Gastrocnemius medialis (tissue), 4 donors: ENCODE measurements around the gene DNMT1. TPM values are rescaled to one million over a fixed set of nuclear protein-coding genes. Genes with fewer than 3 reads are reported as not detected.
"Not testable (repeated sequence)": the region's sequence is repeated elsewhere in the genome, so short reads cannot be mapped to it uniquely, and the experiment has no call there.

Experiments used
- ATAC-seq, 2 donors: fragments of 150-250 bp; one replicate each; pipeline ENCODE4 v1.9.1; 2016
- DNase-seq, 2 donors: peaks; one replicate each; pipeline ENCODE4 v3.0.0-alpha.2; 2019
- H3K27ac ChIP-seq, 4 donors: fragments of 200-600 bp; sonication (generic); 1 replicate in 1 of 4; 2 replicates in 3 of 4; pipeline ENCODE4 v1.5.1; 2016 to 2018; ENCODE audit warnings: mild to moderate bottlenecking in 2 of 4, moderate library complexity in 1 of 4
- H3K27me3 ChIP-seq, 3 donors: fragments of 200-600 bp; sonication (generic) in 2 of 3; 1 replicate in 1 of 3; 2 replicates in 2 of 3; pipeline versions ENCODE4 v1.5.1 to v1.6.0; 2016 to 2019; ENCODE audit warnings: mild to moderate bottlenecking in 1 of 3, moderate library complexity in 1 of 3
- H3K36me3 ChIP-seq, 2 donors: fragments of 200-600 bp; sonication (generic) in 1 of 2; one replicate each; pipeline ENCODE4 v1.5.1; 2017 to 2018
- H3K4me1 ChIP-seq, 2 donors: fragments of 200-600 bp; sonication (generic) in 1 of 2; one replicate each; pipeline ENCODE4 v1.5.1; 2016 to 2017; ENCODE audit warnings: mild to moderate bottlenecking in 2 of 2
- H3K4me3 ChIP-seq, 4 donors: fragments of 200-600 bp; sonication (generic) in 3 of 4; 1 replicate in 1 of 4; 2 replicates in 3 of 4; pipeline ENCODE4 v1.5.1; 2016 to 2019; ENCODE audit warnings: mild to moderate bottlenecking in 2 of 4
- H3K9me3 ChIP-seq, 3 donors: fragments of 200-600 bp; sonication (generic) in 2 of 3; 1 replicate in 1 of 3; 2 replicates in 2 of 3; pipeline ENCODE4 v1.5.1; 2016 to 2019
- CTCF ChIP-seq, 5 experiments: fragments of 450-650 bp in 3 of 5; fragments of 200-600 bp in 2 of 5; sonication (generic) in 2 of 5; IDR thresholded peaks in 4 of 5; conservative IDR thresholded peaks in 1 of 5; 1 replicate in 4 of 5; 2 replicates in 1 of 5; pipeline ENCODE4 v1.5.1; 2016 to 2019; ENCODE audit warnings: antibody characterized with exemption in 5 of 5, mild to moderate bottlenecking in 3 of 5, moderate library complexity in 3 of 5
- POLR2A ChIP-seq, 2 donors: fragments of 450-650 bp; IDR thresholded peaks; one replicate each; pipeline ENCODE4 v1.6.1; 2017; ENCODE audit warnings: antibody characterized with exemption in 2 of 2, mild to moderate bottlenecking in 2 of 2, moderate library complexity in 2 of 2
- in situ Hi-C, 4 donors: fragments of 200-750 bp; cut with MboI; loops; one replicate each; pipeline versions ENCODE4 v1.15.0 to v1.8.0; 2017; ENCODE audit warnings: low sequenced_read_pairs in 4 of 4
- intact Hi-C: fragments of 100-400 bp; cut with DNase I; formaldehyde crosslinking; loops from one replicate; pipeline ENCODE4 v1.15.1; 2023; ENCODE audit warnings: low total_unique reads
- total RNA-seq, 4 donors: library from RNA; depleted of rRNA; stranded (reverse); fragments of >200 nt; gene quantifications; one replicate each; pipeline versions ENCODE4 v1.1.0 to v1.2.3, GENCODE V29; 2016

Gene DNMT1
- total RNA-seq, result 10 to 100 TPM; 11.5 to 43.0 (median 17.7) TPM

- intact Hi-C loops, result loop anchor here (2.0 to 10.0 kb wide), 3 partner anchors 33 to 80 kb away; partner anchors contain the start of genes EIF3G and P2RY11
- TF ChIP-seq POLR2A (IDR thresholded peaks at IDR 0.05) (peak; percentile 53 to 72), CTCF (IDR thresholded peaks at IDR 0.05 in 4 of 5, conservative IDR thresholded peaks at IDR 0.05 in 1 of 5) (no peak)
- H3K4me1 ChIP-seq, result peaks cover 11 to 12% of the 10 kb centered on the region in 2 donors
These were observed at the start of gene DNMT1 for GRCh38 chr19:10194500-10195198. DNMT1 (minus strand) TSS chr19:10194953; CDS start chr19:10194899, 54 bp downstream.

GRCh38 chr19:10243606-10244005 lies 48.9 kb upstream of the DNMT1 start:
- no peaks in the 10 kb centered on the region for H3K36me3 ChIP-seq
- H3K27me3 ChIP-seq, result no peaks in the 10 kb centered on the region
- H3K4me1 ChIP-seq, result no peaks in the 10 kb centered on the region
- in situ Hi-C loops, result loop anchor here (10.0 to 25.0 kb wide), 3 partner anchors 306 to 319 kb away; partner anchors contain the start of gene OLFM2 (in 3 of the 4)
- intact Hi-C loops, result loop anchor here (10.0 kb wide), 1 partner anchor 309 kb away; the partner anchor contains the start of gene OLFM2
- no peak for ATAC-seq
- H3K27ac ChIP-seq, result no peak overlapping the region
- no peaks in the 10 kb centered on the region for H3K9me3 ChIP-seq
- no peak overlapping the region for H3K4me3 ChIP-seq
- TF ChIP-seq POLR2A (IDR thresholded peaks at IDR 0.05) (no peak), CTCF (IDR thresholded peaks at IDR 0.05 in 4 of 5, conservative IDR thresholded peaks at IDR 0.05 in 1 of 5) (no peak)
- DNase-seq, result no peak

More at GRCh38 chr19:10194500-10195198, at the start of gene DNMT1:
- Histone ChIP-seq H3K4me3 (peak within 1 kb of the TSS; percentile 77 to 100 (median 86)), H3K36me3 (no peaks in the 10 kb centered on the region), H3K27me3 (no peaks in the 10 kb centered on the region), H3K9me3 (no peaks in the 10 kb centered on the region), H3K27ac (peak within 1 kb of the TSS; percentile 77 to 95 (median 86))
- in situ Hi-C loops, result no loop called here
- ATAC-seq (peak; percentile 87 to 92), DNase-seq (peak; percentile 77 to 87)

GRCh38 chr19:10241826-10242449 lies 47.2 kb upstream of the DNMT1 start:
- in situ Hi-C loops, result loop anchor here (10.0 to 25.0 kb wide), 3 partner anchors 305 to 317 kb away; partner anchors contain the start of gene OLFM2 (in 3 of the 4)
- intact Hi-C loops, result loop anchor here (10.0 kb wide), 1 partner anchor 307 kb away; the partner anchor contains the start of gene OLFM2
- not testable (repeated sequence) for H3K27me3 ChIP-seq, ATAC-seq, H3K36me3 ChIP-seq, H3K27ac ChIP-seq, H3K9me3 ChIP-seq, H3K4me1 ChIP-seq, H3K4me3 ChIP-seq, DNase-seq

- in situ Hi-C loops (loop anchor here in 2 of 4 donors (25.0 kb wide), 1 partner anchor 301 kb away; the partner anchor contains the start of gene OLFM2 (in 2 of the 2)), intact Hi-C loops (no loop called here)
- ATAC-seq, result no peak
- Histone ChIP-seq H3K9me3 (no peaks in the 10 kb centered on the region), H3K4me1 (no peaks in the 10 kb centered on the region), H3K27me3 (no peaks in the 10 kb centered on the region), H3K27ac (peak overlapping the region; percentile 4 to 54 (median 24)), H3K36me3 (no peaks in the 10 kb centered on the region), H3K4me3 (no peak overlapping the region)
- TF ChIP-seq CTCF (IDR thresholded peaks at IDR 0.05 in 4 of 5, conservative IDR thresholded peaks at IDR 0.05 in 1 of 5), result no peak
- TF ChIP-seq POLR2A (IDR thresholded peaks at IDR 0.05), result no peak
- DNase-seq, result no peak
These were observed 43.5 kb upstream of the DNMT1 start for GRCh38 chr19:10238172-10238783.
